Small intestine (tissue), 7 donors: ENCODE data around the gene SH3RF3. TPM values are rescaled to one million over a fixed set of nuclear protein-coding genes. Genes with fewer than 3 reads are reported as not detected.

Source experiments
- DNase-seq, 2 donors: peaks; one replicate each; pipeline versions ENCODE4 v3.0.0 to v3.0.0-alpha.2; 2013
- FAIRE-seq: peaks from 2 replicates; lab custom pipeline; 2012; peaks lifted over from hg19 to GRCh38; lab: Jason Lieb, UNC
- H3K27ac ChIP-seq, 3 donors: one replicate each; pipeline ENCODE4 v1.5.1; 2013; ENCODE audit warnings: low read length in 2 of 3, mild to moderate bottlenecking in 2 of 3, control low read depth in 1 of 3, inconsistent platforms in 1 of 3, low read depth in 1 of 3, moderate library complexity in 1 of 3
- H3K27me3 ChIP-seq, 3 donors: one replicate each; pipeline ENCODE4 v1.6.1; 2013; ENCODE audit warnings: low read length in 3 of 3, inconsistent platforms in 1 of 3; ENCODE audit not compliant: control insufficient read depth in 3 of 3, insufficient read depth in 3 of 3
- H3K36me3 ChIP-seq, 3 donors: one replicate each; pipeline ENCODE4 v1.6.1; 2013; ENCODE audit warnings: low read length in 3 of 3, inconsistent platforms in 1 of 3, low read depth in 1 of 3, mild to moderate bottlenecking in 1 of 3, moderate library complexity in 1 of 3; ENCODE audit not compliant: control insufficient read depth in 3 of 3, insufficient read depth in 2 of 3
- H3K4me1 ChIP-seq, 3 donors: one replicate each; pipeline ENCODE4 v1.6.1; 2013; ENCODE audit warnings: low read length in 2 of 3, inconsistent platforms in 1 of 3, low read depth in 1 of 3, mild to moderate bottlenecking in 1 of 3, moderate library complexity in 1 of 3; ENCODE audit not compliant: control insufficient read depth in 3 of 3, insufficient read depth in 2 of 3
- H3K4me3 ChIP-seq, 3 donors: one replicate each; pipeline ENCODE4 v1.5.1; 2013; ENCODE audit warnings: low read length in 3 of 3, control low read depth in 1 of 3, inconsistent platforms in 1 of 3, low read depth in 1 of 3, mild to moderate bottlenecking in 1 of 3, moderate library complexity in 1 of 3
- H3K9me3 ChIP-seq, 2 donors: one replicate each; pipeline ENCODE4 v1.6.1; 2013; ENCODE audit warnings: low read depth in 1 of 2, low read length in 1 of 2; ENCODE audit not compliant: control insufficient read depth in 2 of 2, insufficient read depth in 1 of 2
- WGBS, 3 donors: extraction: QIAGEN DNeasy Blood & Tissue Kit; methylation state at CpG; one replicate each; pipeline ENCODE4 v1.1.7; 2013; 5-methylcytosine and 5-hydroxymethylcytosine counted together
- polyA plus RNA-seq, 4 donors: library from polyadenylated mRNA; stranded (reverse) in 3 of 4; unstranded in 1 of 4; fragments of 200-250 nt in 3 of 4; fragments of 120-200 nt in 1 of 4; gene quantifications; one replicate each; pipeline versions ENCODE4 v1.2.1 to v1.2.3, GENCODE V29; 2013
- donor health status: healthy with polysubstance abuse.
- donor health status: control.
- donor health status: control.
- donor health status: Bipolar disorder and iron deficiency.
- donor health status: healthy.

The SH3RF3 gene
- polyA plus RNA-seq, 4 donors: 0.22 to 3.9 (median 1.2) TPM

DNA sequence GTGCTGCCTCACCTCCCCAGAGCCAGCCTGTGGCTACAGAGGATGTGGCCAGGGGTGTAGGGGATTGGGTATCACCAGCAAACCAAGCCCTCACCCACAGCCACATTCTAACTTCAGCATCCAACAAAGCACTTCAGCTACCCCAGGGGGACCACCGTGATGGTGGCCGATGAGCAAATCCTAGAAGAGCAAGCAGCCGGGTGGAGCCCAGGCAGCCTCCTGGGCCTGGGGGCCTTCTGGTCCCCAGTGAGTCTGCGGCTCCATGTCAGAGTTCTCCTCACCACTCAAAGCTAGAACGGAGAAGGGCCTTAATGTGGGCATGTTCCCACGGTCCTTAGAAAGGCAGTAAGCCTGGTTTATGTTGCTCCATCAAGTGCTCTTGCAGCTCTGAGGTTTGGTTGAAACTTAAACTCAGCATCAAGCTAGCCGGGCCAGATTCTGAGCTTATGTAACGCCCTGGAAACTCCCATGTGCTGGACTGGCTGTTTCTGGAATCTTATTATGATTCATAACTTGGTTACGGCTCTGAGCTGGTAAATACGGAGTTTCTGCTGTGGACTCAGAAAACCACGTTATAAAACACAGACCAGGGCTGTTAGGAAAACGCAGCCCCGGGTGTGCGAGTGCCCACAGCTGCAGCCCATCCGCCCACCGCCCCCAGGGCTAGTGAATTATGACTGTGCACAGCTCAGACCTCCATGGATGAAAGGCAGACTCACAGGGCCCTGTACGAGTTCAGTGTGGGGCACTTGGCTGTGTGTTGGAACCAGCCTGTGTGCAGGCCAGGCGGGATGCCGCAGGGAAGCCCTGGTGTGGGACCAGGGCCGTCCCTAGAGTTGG, 385.0 kb downstream of the SH3RF3 start:
- Histone ChIP-seq H3K4me1 (no peaks in the 10 kb centered on the region), H3K36me3 (no peaks in the 10 kb centered on the region), H3K27me3 (no peaks in the 10 kb centered on the region), H3K27ac (peak overlapping the region in 2 of 3 donors; percentile 25 to 40), H3K4me3 (no peak overlapping the region), H3K9me3 (peaks cover 0 to 4% of the 10 kb centered on the region in 2 donors)
- WGBS, 3 donors: 54 to 66% (median 64%) methylated on average over 20 of the region's 20 CpGs
- peak in 1 of 2 donors; percentile 30 for DNase-seq
- FAIRE-seq: no peak

DNA sequence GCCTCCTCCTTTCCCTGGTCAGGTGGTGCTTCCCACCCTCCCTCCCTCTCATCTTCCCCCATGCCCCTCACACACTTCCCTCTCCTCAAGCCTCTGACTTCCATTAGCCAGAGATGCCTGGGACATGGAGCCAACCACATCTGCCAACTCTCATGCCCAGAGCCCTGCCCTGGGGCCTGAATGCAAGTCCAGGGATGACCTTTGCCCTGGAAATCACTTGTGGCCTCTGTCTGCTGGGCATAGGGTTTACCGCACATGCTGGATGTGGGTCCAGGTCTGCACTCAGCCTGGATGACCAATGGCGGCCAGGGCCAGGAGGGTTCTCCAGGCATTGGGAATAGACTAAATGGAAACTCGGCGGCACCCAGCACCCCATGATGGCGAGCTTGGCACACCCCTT, 385.9 kb downstream of the SH3RF3 start:
- Histone ChIP-seq H3K4me1 (no peaks in the 10 kb centered on the region), H3K27ac (peak overlapping the region in 1 of 3 donors; percentile 6), H3K4me3 (no peak overlapping the region), H3K27me3 (no peaks in the 10 kb centered on the region), H3K36me3 (no peaks in the 10 kb centered on the region), H3K9me3 (no peaks in the 10 kb centered on the region)
- DNase-seq (no peak), FAIRE-seq (no peak)
- WGBS, 3 donors: 89 to 94% (median 93%) methylated on average over 5 of the region's 5 CpGs

DNA sequence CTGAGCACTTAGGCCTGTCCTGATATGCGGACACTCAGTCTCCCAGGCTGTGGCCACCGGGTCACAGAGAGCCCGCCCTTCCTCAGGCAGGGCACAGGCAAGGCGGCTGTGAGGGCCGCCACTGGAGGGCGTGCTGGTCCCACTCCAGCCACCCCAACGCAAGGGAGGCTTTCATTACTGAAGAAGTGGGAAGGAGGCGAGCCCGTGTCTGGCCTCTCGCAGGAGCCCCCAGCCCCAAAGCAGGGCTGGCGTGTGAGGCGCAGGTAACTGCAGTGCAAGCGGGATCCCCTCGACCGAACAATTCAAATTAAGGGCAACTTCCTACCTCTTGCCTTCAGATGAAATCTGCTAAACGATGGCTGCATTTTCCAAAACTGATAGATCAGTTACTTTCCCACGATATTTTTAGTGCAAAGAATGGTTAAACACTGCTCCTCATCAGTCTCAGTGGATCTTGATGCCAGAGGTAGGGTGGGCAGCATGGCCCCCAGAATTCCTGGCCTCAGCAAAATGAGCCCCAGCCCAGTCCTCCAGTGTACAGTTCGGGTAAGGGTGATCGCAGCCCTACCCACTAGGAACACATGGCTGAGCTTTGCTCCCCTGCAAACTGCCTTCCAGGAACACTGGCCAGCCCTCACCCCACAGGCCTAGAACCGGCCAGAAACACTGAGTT, 387.6 kb downstream of the SH3RF3 start:
- H3K27ac ChIP-seq: no peak overlapping the region
- WGBS, 3 donors: 31 to 55% (median 50%) methylated on average over 20 of the region's 20 CpGs
- peak in 1 of 2 donors; percentile 55 for DNase-seq
- no peak for FAIRE-seq
- no peaks in the 10 kb centered on the region for H3K9me3 ChIP-seq
- no peak overlapping the region for H3K4me3 ChIP-seq
- H3K27me3 ChIP-seq: no peaks in the 10 kb centered on the region
- peaks cover 0 to 1% (median 0%) of the 10 kb centered on the region in 3 donors for H3K4me1 ChIP-seq
- H3K36me3 ChIP-seq: no peaks in the 10 kb centered on the region

DNA sequence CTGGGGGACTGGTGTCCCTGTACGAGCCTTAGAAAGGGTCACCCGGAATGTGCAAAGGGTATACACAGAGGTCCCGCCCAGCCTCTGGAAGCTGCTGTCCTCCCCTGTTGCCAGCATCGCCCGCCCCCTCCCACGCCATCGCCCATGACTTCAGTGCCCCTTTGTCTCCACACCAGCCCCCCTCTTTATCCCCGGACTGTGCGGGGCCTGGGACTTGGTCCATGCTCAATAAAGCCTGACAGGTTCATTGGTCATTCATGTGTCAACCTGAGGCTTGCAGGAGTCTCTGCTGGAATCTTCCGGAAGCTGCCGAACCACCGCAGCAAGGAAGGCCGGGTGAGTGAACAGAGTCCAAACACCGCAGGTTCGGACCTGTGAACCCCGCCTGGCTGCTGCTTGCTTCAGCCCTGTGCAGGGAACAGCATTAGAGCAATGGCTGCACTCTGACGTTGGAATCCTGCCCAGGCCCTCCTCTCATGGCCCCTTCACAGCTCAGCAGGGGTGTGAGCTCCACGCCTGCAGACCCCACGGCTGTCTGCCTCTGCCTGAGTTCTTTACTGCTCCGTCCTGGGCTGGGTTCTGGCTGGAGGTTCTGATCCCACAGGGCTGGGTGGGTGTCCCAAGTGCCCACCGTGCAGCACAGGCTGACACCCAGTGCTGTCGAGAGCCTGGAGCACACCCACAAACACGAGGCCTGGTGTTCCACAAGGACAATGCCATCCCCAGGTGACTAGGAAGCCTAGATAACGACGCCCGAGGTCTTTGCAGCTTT, 388.3 kb downstream of the SH3RF3 start:
- H3K36me3 ChIP-seq: no peaks in the 10 kb centered on the region
- 72 to 84% (median 75%) methylated on average over 26 of the region's 26 CpGs for WGBS, 3 donors
- no peaks in the 10 kb centered on the region for H3K27me3 ChIP-seq
- peaks cover 0 to 8% (median 0%) of the 10 kb centered on the region in 3 donors for H3K4me1 ChIP-seq
- H3K9me3 ChIP-seq: no peaks in the 10 kb centered on the region
- DNase-seq (peak in 1 of 2 donors; percentile 22), FAIRE-seq (no peak)
- H3K27ac ChIP-seq: no peak overlapping the region
- no peak overlapping the region for H3K4me3 ChIP-seq

- no peak for FAIRE-seq
- Histone ChIP-seq H3K36me3 (no peaks in the 10 kb centered on the region), H3K4me1 (peaks cover 0 to 8% (median 0%) of the 10 kb centered on the region in 3 donors), H3K27me3 (no peaks in the 10 kb centered on the region), H3K27ac (no peak overlapping the region), H3K9me3 (no peaks in the 10 kb centered on the region), H3K4me3 (no peak overlapping the region)
- no peak for DNase-seq
- WGBS, 3 donors: 79 to 85% (median 84%) methylated on average over 4 of the region's 4 CpGs
These were observed 390.5 kb downstream of the SH3RF3 start for GRCh38 chr2:109519513-109519912.

- Histone ChIP-seq H3K9me3 (no peaks in the 10 kb centered on the region), H3K4me1 (peaks cover 0 to 8% (median 0%) of the 10 kb centered on the region in 3 donors), H3K4me3 (no peak overlapping the region), H3K36me3 (no peaks in the 10 kb centered on the region), H3K27ac (no peak overlapping the region), H3K27me3 (no peaks in the 10 kb centered on the region)
- WGBS, 3 donors: 17 to 57% (median 35%) methylated on average over 20 of the region's 20 CpGs
- FAIRE-seq (no peak), DNase-seq (peak; percentile 21 to 27)
These were observed 392.4 kb downstream of the SH3RF3 start for GRCh38 chr2:109521233-109522062.

GRCh38 chr2:109522063-109522374, 393.0 kb downstream of the SH3RF3 start:
- Histone ChIP-seq H3K36me3 (no peaks in the 10 kb centered on the region), H3K4me1 (peaks cover 0 to 8% (median 0%) of the 10 kb centered on the region in 3 donors), H3K9me3 (no peaks in the 10 kb centered on the region), H3K27ac (no peak overlapping the region), H3K4me3 (no peak overlapping the region), H3K27me3 (no peaks in the 10 kb centered on the region)
- FAIRE-seq: no peak
- 23 to 65% (median 45%) methylated on average over 7 of the region's 7 CpGs for WGBS, 3 donors
- DNase-seq: peak; percentile 56 to 67
